Lower lobe of right lung (tissue), 2 donors: ENCODE data around the gene MTA1. TPM values are rescaled to one million over a fixed set of nuclear protein-coding genes. Genes with fewer than 3 reads are reported as not detected.

Source experiments
- ATAC-seq, 2 donors: fragments of 200-7000 bp; cut with Tn5 transposase; one replicate each; pipeline ENCODE4 v1.9.1; 2020 to 2022; ENCODE audit warnings: mild to moderate bottlenecking in 2 of 2, moderate library complexity in 2 of 2
- DNase-seq: peaks from one replicate; pipeline ENCODE4 v3.0.0-alpha.2; 2020
- H3K27ac ChIP-seq: fragments of 200-600 bp; one replicate; pipeline ENCODE4 v1.8.0; 2022
- H3K27me3 ChIP-seq: fragments of 200-600 bp; one replicate; pipeline ENCODE4 v1.8.0; 2022; ENCODE audit warnings: low read depth
- H3K36me3 ChIP-seq: fragments of 200-600 bp; one replicate; pipeline ENCODE4 v1.8.0; 2022; ENCODE audit warnings: mild to moderate bottlenecking
- H3K4me1 ChIP-seq: fragments of 200-600 bp; one replicate; pipeline ENCODE4 v1.8.0; 2022
- H3K4me3 ChIP-seq: fragments of 200-600 bp; one replicate; pipeline ENCODE4 v1.8.0; 2022; ENCODE audit warnings: mild to moderate bottlenecking
- H3K9me3 ChIP-seq: fragments of 200-600 bp; one replicate; pipeline ENCODE4 v1.8.0; 2022
- intact Hi-C: fragments of 100-400 bp; cut with DNase I; formaldehyde crosslinking; loops from one replicate; pipeline ENCODE4 v1.11.0; 2022
- total RNA-seq: library from RNA; stranded (reverse); fragmentation: NEBNext Ultra II Directional; extraction: Animal tissue kit (Norgen Biotek cat#: 25700); gene quantifications from one replicate; pipeline ENCODE4 v1.2.1, GENCODE V29; 2021
- TF ChIP-seq, protein P1 (sequence below): fragments of 200-600 bp; IDR thresholded peaks from one replicate; pipeline ENCODE4 v1.8.0; 2022; ENCODE audit warnings: antibody characterized with exemption, mild to moderate bottlenecking
- donor health status: DM: no; HTN: yes; CAD: no; lungs with severe emphysema.

The MTA1 gene
- total RNA-seq, 1 donor from 2014 or later = 69.7 TPM

DNA sequence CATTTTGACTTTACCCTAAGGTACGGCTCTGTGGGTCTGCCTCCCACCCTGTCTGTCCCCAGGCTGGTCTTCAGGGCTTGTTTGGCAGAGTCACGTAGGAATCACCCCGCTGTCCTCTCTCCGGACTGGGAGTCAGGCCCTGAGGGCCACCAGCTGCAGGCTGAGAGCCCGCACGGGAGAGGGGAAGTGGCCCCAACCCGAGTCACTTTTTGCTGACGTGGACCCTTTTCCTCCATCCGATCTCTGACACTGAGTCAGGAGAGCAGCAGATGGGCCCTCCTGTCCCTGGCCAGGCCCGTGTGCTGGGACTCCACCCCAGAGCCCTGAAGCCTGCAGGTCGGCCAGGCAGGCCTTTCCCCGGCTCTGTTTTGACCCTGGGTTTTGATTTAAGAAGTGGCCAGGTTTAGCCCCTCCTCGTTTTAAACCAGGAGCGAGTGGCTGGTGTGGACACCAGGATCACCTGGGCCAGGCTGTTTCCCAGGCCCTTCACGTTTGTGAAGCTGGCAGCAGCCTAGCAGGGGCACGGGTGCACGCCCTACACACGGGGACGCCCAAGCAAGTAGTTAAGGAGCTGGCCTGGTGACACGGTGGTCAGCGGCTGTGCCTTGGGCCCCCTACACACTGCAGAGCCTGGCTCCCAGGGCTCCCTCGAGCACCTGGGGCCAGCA, 33.8 kb upstream of the MTA1 start:
- intact Hi-C loops = no loop called here
- H3K9me3 ChIP-seq = no peaks in the 10 kb centered on the region
- peaks cover 66% of the 10 kb centered on the region for H3K36me3 ChIP-seq
- TF ChIP-seq, protein P1, sequence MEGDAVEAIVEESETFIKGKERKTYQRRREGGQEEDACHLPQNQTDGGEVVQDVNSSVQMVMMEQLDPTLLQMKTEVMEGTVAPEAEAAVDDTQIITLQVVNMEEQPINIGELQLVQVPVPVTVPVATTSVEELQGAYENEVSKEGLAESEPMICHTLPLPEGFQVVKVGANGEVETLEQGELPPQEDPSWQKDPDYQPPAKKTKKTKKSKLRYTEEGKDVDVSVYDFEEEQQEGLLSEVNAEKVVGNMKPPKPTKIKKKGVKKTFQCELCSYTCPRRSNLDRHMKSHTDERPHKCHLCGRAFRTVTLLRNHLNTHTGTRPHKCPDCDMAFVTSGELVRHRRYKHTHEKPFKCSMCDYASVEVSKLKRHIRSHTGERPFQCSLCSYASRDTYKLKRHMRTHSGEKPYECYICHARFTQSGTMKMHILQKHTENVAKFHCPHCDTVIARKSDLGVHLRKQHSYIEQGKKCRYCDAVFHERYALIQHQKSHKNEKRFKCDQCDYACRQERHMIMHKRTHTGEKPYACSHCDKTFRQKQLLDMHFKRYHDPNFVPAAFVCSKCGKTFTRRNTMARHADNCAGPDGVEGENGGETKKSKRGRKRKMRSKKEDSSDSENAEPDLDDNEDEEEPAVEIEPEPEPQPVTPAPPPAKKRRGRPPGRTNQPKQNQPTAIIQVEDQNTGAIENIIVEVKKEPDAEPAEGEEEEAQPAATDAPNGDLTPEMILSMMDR = no peak
- H3K4me3 ChIP-seq = no peak overlapping the region
- H3K27me3 ChIP-seq = no peaks in the 10 kb centered on the region
- no peak overlapping the region for H3K27ac ChIP-seq
- ATAC-seq (no peak), DNase-seq (no peak)
- H3K4me1 ChIP-seq = peaks cover 20% of the 10 kb centered on the region

DNA sequence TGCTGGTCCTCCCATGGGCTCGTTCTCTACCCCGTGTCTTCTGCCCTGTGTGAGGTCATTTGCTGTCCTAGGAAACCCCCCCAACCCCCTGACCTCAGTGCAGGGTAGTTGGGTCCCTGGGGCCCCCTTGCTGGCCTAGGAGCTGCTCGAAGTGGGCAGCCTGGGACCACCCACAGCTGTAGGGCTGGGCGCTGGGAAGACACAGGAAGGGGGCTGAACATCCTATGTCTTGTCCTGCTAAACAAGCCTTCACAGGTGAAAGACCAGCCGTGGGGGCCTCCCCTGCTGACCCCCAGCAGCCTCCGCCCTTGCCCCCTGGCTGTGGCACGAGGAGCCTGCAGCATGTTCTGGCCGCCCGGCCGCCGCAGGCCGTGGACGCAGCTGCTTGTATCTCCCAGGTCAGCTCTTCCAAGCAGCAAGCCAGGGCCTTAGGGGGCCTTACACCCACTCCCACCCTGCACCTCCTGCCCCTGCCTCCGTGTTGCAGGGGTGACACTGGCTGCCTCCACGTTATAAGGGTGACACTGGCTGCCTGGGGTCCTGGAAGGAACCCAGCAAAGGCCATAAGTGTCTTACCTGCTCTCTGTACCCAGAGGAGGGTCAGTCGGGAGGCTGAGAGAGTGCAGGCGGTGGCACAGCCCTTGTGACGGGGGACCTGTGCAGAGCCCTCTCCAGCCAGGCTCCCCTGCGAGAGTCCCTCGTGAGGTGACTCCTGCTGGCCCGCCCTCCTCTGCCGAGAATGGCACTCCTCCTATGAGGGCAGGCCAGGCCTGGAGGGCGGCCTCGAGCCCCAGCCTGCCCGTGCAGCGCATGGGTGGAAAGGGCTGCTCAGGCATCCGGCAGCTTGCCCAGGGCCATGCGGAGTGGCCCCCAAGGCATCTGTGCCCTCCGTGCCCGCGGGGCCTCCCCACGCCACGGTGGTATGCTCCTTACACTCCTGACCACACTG, 32.8 kb upstream of the MTA1 start:
- Histone ChIP-seq H3K4me3 (no peak overlapping the region), H3K27me3 (no peaks in the 10 kb centered on the region), H3K36me3 (peaks cover 60% of the 10 kb centered on the region), H3K9me3 (no peaks in the 10 kb centered on the region), H3K27ac (no peak overlapping the region), H3K4me1 (peaks cover 20% of the 10 kb centered on the region)
- intact Hi-C loops = no loop called here
- ATAC-seq (no peak), DNase-seq (no peak)
- TF ChIP-seq, protein P1 = no peak

GRCh38 chr14:105387530-105387922, 32.1 kb upstream of the MTA1 start:
- DNase-seq (no peak), ATAC-seq (no peak)
- no peak overlapping the region for H3K27ac ChIP-seq
- intact Hi-C loops = no loop called here
- H3K27me3 ChIP-seq = no peaks in the 10 kb centered on the region
- H3K4me3 ChIP-seq = no peak overlapping the region
- H3K36me3 ChIP-seq = peaks cover 54% of the 10 kb centered on the region
- H3K4me1 ChIP-seq = peaks cover 20% of the 10 kb centered on the region
- no peaks in the 10 kb centered on the region for H3K9me3 ChIP-seq
- TF ChIP-seq, protein P1 = no peak

GRCh38 chr14:105388110-105388951, 31.3 kb upstream of the MTA1 start:
- H3K27me3 ChIP-seq = no peaks in the 10 kb centered on the region
- intact Hi-C loops = no loop called here
- no peak overlapping the region for H3K4me3 ChIP-seq
- peak overlapping the region; percentile 60 for H3K27ac ChIP-seq
- TF ChIP-seq, protein P1 = no peak
- peaks cover 20% of the 10 kb centered on the region for H3K4me1 ChIP-seq
- H3K36me3 ChIP-seq = peaks cover 49% of the 10 kb centered on the region
- ATAC-seq (peak in 1 of 2 donors; percentile 9), DNase-seq (no peak)
- no peaks in the 10 kb centered on the region for H3K9me3 ChIP-seq

- Histone ChIP-seq H3K9me3 (no peaks in the 10 kb centered on the region), H3K4me1 (peaks cover 23% of the 10 kb centered on the region), H3K36me3 (peaks cover 43% of the 10 kb centered on the region), H3K27ac (peak overlapping the region; percentile 60), H3K4me3 (no peak overlapping the region), H3K27me3 (no peaks in the 10 kb centered on the region)
- TF ChIP-seq, protein P1 = no peak
- intact Hi-C loops = no loop called here
- ATAC-seq (no peak), DNase-seq (no peak)
Measured at GRCh38 chr14:105388976-105389375, 30.7 kb upstream of the MTA1 start.
